ENCODE results near the gene CD27. TPM values are rescaled to one million over a fixed set of nuclear protein-coding genes. Genes with fewer than 3 reads are reported as not detected.

Gene CD27
- total RNA-seq, 1 donor from 2014 or later = 39.3 TPM

- no peaks in the 10 kb centered on the region for H3K27me3 Mint-ChIP-seq
- peak overlapping the region; percentile 50 for H3K27ac Mint-ChIP-seq
- DNase-seq = no peak
- intact Hi-C loops (cut with micrococcal nuclease) = loop anchor here (1.0 kb wide), 1 partner anchor 12 kb away; no protein-coding TSS in a partner anchor
- no peaks in the 10 kb centered on the region for H3K36me3 Mint-ChIP-seq (ENCODE audit: low read depth)
- no peak for TF ChIP-seq CTCF (IDR thresholded peaks at IDR 0.05)
- no peaks in the 10 kb centered on the region for H3K9me3 Mint-ChIP-seq
- POLR2A ChIA-PET = interaction anchor here (0.6 to 3.7 kb wide), 10 partner anchors 7 to 318 kb away, joined by 3 to 28 read pairs (median 10); partner anchors contain the start of genes CD27, MLF2, TAPBPL and VAMP1
- H3K4me1 Mint-ChIP-seq = peaks cover 39% of the 10 kb centered on the region
- H3K4me3 Mint-ChIP-seq = no peak overlapping the region
- CTCF ChIA-PET = interaction anchor here (0.7 to 2.3 kb wide), 4 partner anchors 12 to 549 kb away, joined by 3 to 8 read pairs (median 4); no protein-coding TSS in a partner anchor
- ATAC-seq (ENCODE audit: low read depth) = peak; percentile 37
These were observed 10.3 kb upstream of the CD27 start for GRCh38 chr12:6434205-6435140.

- TF ChIP-seq CTCF (IDR thresholded peaks at IDR 0.05) = no peak
- ChIA-PET CTCF (no interaction called here), POLR2A (interaction anchor here (0.7 to 1.3 kb wide), 4 partner anchors 9 to 25 kb away, joined by 3 to 5 read pairs (median 4); partner anchors contain the start of gene TAPBPL)
- Mint-ChIP-seq H3K4me3 (no peak overlapping the region), H3K27ac (no peak overlapping the region), H3K27me3 (no peaks in the 10 kb centered on the region), H3K4me1 (peaks cover 22% of the 10 kb centered on the region), H3K36me3 (ENCODE audit: low read depth) (no peaks in the 10 kb centered on the region), H3K9me3 (no peaks in the 10 kb centered on the region)
- intact Hi-C loops (cut with micrococcal nuclease) = no loop called here
- no peak for DNase-seq
- no peak for ATAC-seq (ENCODE audit: low read depth)
These were observed 8.6 kb upstream of the CD27 start for GRCh38 chr12:6435961-6436715.

- ATAC-seq (ENCODE audit: low read depth) (no peak), DNase-seq (no peak)
- TF ChIP-seq CTCF (IDR thresholded peaks at IDR 0.05) = no peak
- intact Hi-C loops (cut with micrococcal nuclease) = no loop called here
- Mint-ChIP-seq H3K9me3 (no peaks in the 10 kb centered on the region), H3K27ac (no peak overlapping the region), H3K27me3 (no peaks in the 10 kb centered on the region), H3K36me3 (ENCODE audit: low read depth) (no peaks in the 10 kb centered on the region), H3K4me1 (peaks cover 28% of the 10 kb centered on the region), H3K4me3 (no peak overlapping the region)
- ChIA-PET CTCF (no interaction called here), POLR2A (interaction anchor here (2.7 kb wide), 1 partner anchor 14 kb away, joined by 16 read pairs; the partner anchor contains the start of gene TAPBPL)
These were observed 7.2 kb upstream of the CD27 start for GRCh38 chr12:6437586-6437985.

GRCh38 chr12:6438345-6438744, 6.4 kb upstream of the CD27 start:
- intact Hi-C loops (cut with micrococcal nuclease) = no loop called here
- ChIA-PET POLR2A (interaction anchor here (0.7 to 2.7 kb wide), 5 partner anchors 10 to 771 kb away, joined by 3 to 16 read pairs (median 5); partner anchors contain the start of genes TAPBPL and VAMP1), CTCF (interaction anchor here (1.0 to 1.4 kb wide), 2 partner anchors 15 to 27 kb away, joined by 3 to 6 read pairs; no protein-coding TSS in a partner anchor)
- no peak for TF ChIP-seq CTCF (IDR thresholded peaks at IDR 0.05)
- DNase-seq (no peak), ATAC-seq (ENCODE audit: low read depth) (no peak)
- H3K36me3 Mint-ChIP-seq (ENCODE audit: low read depth) = no peaks in the 10 kb centered on the region
- H3K4me3 Mint-ChIP-seq = no peak overlapping the region
- no peaks in the 10 kb centered on the region for H3K9me3 Mint-ChIP-seq
- H3K27ac Mint-ChIP-seq = no peak overlapping the region
- H3K27me3 Mint-ChIP-seq = no peaks in the 10 kb centered on the region
- peaks cover 29% of the 10 kb centered on the region for H3K4me1 Mint-ChIP-seq

Data from activated B cell treated with CpG ODN at 0.5 μM for 24 hours (primary cell).